ENCODE measurements around the gene VPS4B. TPM values are rescaled to one million over a fixed set of nuclear protein-coding genes. Genes with fewer than 3 reads are reported as not detected.
A peak's percentile ranks its signal among the peaks of the same experiment; 100 is the strongest.

The VPS4B gene
- polyA plus RNA-seq, 3 donors: 56.9 to 67.3 (median 58.9) TPM

GRCh38 chr18:63344918-63345317 lies 77.4 kb downstream of the VPS4B start:
- no peak for DNase-seq (ENCODE audit: extremely low read depth in 1 of 11, low read depth in 9 of 11, low spot score in 4 of 11)

DNA sequence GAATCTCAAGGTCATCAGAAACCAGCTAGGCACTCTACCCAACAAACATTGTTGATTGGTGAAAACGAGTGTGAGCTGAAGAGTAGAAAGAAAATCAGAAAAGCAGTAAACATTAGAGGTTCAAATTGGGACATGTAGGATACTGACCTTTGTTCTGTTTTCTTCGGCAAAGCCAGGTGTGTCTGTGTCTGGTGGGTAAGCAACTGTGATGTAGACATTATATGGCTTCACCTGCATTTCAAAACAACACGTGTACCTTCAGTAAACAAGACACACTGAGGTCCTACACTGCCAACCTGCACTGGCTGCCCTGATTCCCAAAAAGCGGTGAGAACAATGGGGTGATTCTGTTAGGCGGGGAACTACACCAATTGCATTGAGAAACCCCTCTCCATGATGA lies 78.0 kb downstream of the VPS4B start:
- no peak for DNase-seq (ENCODE audit: extremely low read depth in 1 of 11, low read depth in 9 of 11, low spot score in 4 of 11)

- DNase-seq (ENCODE audit: extremely low read depth in 1 of 11, low read depth in 9 of 11, low spot score in 4 of 11): peak in 2 of 11 donors; percentile 21 to 22
Measured at GRCh38 chr18:63342206-63342605, 80.1 kb downstream of the VPS4B start.

- DNase-seq (ENCODE audit: extremely low read depth in 1 of 11, low read depth in 9 of 11, low spot score in 4 of 11): peak in 2 of 11 donors; percentile 9 to 24
Measured at GRCh38 chr18:63339920-63340484, 82.3 kb downstream of the VPS4B start.

Other genes starting within 250 kb of the VPS4B start
- 10 to 100 TPM; 23.1 to 27.3 (median 26.8) TPM for gene BCL2, start 102.7 kb downstream of the VPS4B start, polyA plus RNA-seq (ENCODE audit: insufficient read length in 3 of 3)
- 10 to 100 TPM; 39.3 to 51.5 (median 42.7) TPM for gene KDSR, start 55.3 kb downstream of the VPS4B start, polyA plus RNA-seq (ENCODE audit: insufficient read length in 3 of 3)
- gene SERPINB5, start 54.5 kb upstream of the VPS4B start, polyA plus RNA-seq (ENCODE audit: insufficient read length in 3 of 3): under 1 TPM in 1 of 3 donors, not detected in 2; 0.09 TPM
- gene SERPINB12, start 119.9 kb upstream of the VPS4B start, polyA plus RNA-seq (ENCODE audit: insufficient read length in 3 of 3): not detected
- not detected for gene SERPINB13, start 164.9 kb upstream of the VPS4B start, polyA plus RNA-seq (ENCODE audit: insufficient read length in 3 of 3)
- gene SERPINB4, start 221.8 kb upstream of the VPS4B start, polyA plus RNA-seq (ENCODE audit: insufficient read length in 3 of 3): not detected
- gene SERPINB3, start 239.4 kb upstream of the VPS4B start, polyA plus RNA-seq (ENCODE audit: insufficient read length in 3 of 3): under 1 TPM in 2 of 3 donors, not detected in 1; 0.07 to 0.14 TPM